Measurements from ENCODE around the gene CTAG2.

DNA sequence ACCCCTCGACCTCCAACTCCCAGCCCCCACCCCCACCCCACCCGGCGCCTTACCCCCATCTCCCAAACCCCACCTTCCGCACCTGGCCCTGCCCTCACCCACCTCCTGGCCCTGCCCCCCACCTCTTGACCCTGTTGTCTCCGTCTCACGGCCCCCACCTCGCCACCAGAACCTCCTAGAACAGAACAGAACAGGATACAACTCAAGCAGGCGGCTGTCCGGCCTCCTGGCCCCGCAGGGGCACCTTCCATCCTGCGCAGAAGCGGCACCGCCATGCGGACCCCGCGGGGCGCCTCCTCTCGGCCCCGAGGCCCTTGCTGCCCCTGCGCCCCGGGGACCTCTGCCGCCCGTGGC is 354 bp downstream of the CTAG2 start:
- TF ChIP-seq CTCF (conservative IDR thresholded peaks at IDR 0.05; ENCODE audit: low read length): no peak
- no peak for TF ChIP-seq EZH2phosphoT487 (IDR thresholded peaks at IDR 0.05; ENCODE audit: borderline replicate concordance, low read depth, low read length)
